CD4-positive, alpha-beta T cell treated with Interleukin-15 for 4 hours (primary cell): ENCODE results near the gene PLN.

Experiments used
- DNase-seq: peaks from one replicate; pipeline ENCODE4 v3.0.0-alpha.2; 2020; ENCODE audit warnings: low spot score

Gene PLN

GRCh38 chr6:118580585-118581419 lies 32.7 kb downstream of the PLN start:
- DNase-seq = peak; percentile 58

GRCh38 chr6:118581489-118581959 lies 33.4 kb downstream of the PLN start:
- DNase-seq = no peak

GRCh38 chr6:118584911-118585310 lies 36.8 kb downstream of the PLN start:
- DNase-seq = no peak

- no peak for DNase-seq
Measured at GRCh38 chr6:118586746-118587485, 38.8 kb downstream of the PLN start.

- DNase-seq = no peak
Measured at GRCh38 chr6:118588626-118589025, 40.5 kb downstream of the PLN start.

- DNase-seq = no peak
Measured at GRCh38 chr6:118589186-118589585, 41.1 kb downstream of the PLN start.

GRCh38 chr6:118589649-118590365 lies 41.7 kb downstream of the PLN start:
- DNase-seq = no peak

- no peak for DNase-seq
Measured at GRCh38 chr6:118591897-118592296, 43.8 kb downstream of the PLN start.

GRCh38 chr6:118594877-118595276 lies 46.8 kb downstream of the PLN start:
- no peak for DNase-seq

GRCh38 chr6:118596774-118597320 lies 48.8 kb downstream of the PLN start:
- DNase-seq = no peak

- DNase-seq = no peak
Measured at GRCh38 chr6:118597636-118598035, 49.5 kb downstream of the PLN start.

- DNase-seq = no peak
Measured at GRCh38 chr6:118598324-118598723, 50.2 kb downstream of the PLN start.

- DNase-seq = no peak
Measured at GRCh38 chr6:118602300-118602699, 54.2 kb downstream of the PLN start.

GRCh38 chr6:118603372-118603771 lies 55.3 kb downstream of the PLN start:
- DNase-seq = no peak

GRCh38 chr6:118606268-118606667 lies 58.2 kb downstream of the PLN start:
- DNase-seq = no peak

GRCh38 chr6:118606858-118607257 lies 58.8 kb downstream of the PLN start:
- no peak for DNase-seq
